AG09319 (cell line): ENCODE results near the gene SLAMF6.

ENCODE experiments used
- DNase-seq: peaks from one replicate; pipeline ENCODE4 v3.0.0-alpha.2; 2010; ENCODE audit warnings: low read depth; ENCODE audit errors: extremely low read depth
- CTCF ChIP-seq: IDR thresholded peaks from 2 replicates; pipeline ENCODE4 v1.5.1; 2011; ENCODE audit warnings: low read depth, mild to moderate bottlenecking, inconsistent platforms, low read length, moderate library complexity

SLAMF6 gene

DNA sequence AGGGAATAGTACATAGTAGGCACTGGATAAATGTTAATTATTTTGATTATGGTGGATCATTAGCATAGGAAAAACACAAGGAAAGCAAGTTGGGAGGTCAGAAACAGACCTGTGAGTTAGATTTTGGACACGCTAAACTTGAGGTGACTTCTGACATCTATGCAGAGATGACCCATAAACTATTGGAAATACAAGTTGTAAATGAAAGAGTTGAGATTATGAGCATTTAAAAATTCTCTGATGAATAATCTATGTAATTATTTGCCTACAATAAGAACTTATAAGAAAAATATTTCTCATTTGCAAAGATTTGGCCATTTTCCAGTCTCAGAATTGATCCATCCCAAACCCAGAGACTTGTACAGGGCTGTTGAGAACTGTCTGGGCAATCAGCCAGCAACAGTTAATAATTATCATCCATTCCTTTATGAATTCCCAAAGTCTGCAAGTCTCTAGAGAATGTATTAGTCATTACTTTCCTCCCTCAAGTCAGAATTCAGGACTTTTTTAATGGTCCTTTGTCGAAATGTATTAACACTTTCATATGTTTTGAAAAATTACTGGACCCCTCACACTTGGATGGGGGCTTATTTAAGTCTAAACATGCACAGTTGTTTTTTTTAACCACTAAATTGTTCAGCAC is 19.4 kb upstream of the SLAMF6 start:
- no peak for DNase-seq
- TF ChIP-seq CTCF: no peak

- DNase-seq: no peak
- TF ChIP-seq CTCF: no peak
Observed at GRCh38 chr1:160541622-160542302, 18.7 kb upstream of the SLAMF6 start.

DNA sequence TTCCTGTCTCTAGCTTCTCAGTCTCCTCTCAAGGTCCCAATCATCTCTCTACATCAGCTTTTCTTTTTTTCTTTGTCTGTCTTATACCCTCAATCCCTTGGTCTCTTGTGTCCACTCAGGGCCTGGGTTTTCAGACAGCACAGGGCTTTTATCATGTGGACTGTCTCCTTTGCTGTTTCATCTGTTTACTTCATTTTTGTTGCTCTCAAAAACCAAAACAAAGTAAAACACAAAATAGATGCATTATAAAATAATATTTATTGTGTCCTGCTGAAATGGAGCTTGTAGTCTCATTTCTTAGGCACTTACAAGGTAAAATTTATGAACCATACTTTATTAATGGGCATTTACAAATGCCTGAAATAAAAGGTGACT is 17.8 kb upstream of the SLAMF6 start:
- DNase-seq: no peak
- TF ChIP-seq CTCF: no peak

GRCh38 chr1:160539990-160540858 is 17.2 kb upstream of the SLAMF6 start:
- no peak for DNase-seq
- no peak for TF ChIP-seq CTCF

GRCh38 chr1:160539684-160539989 is 16.6 kb upstream of the SLAMF6 start:
- DNase-seq: no peak
- no peak for TF ChIP-seq CTCF

GRCh38 chr1:160538985-160539651 is 16.1 kb upstream of the SLAMF6 start:
- no peak for TF ChIP-seq CTCF
- DNase-seq: no peak
